ENCODE measurements around the gene TMEM209.
"Not testable (repeated sequence)": the region's sequence is repeated elsewhere in the genome, so short reads cannot be mapped to it uniquely, and the experiment has no call there.

TMEM209 gene

GRCh38 chr7:130196476-130196875 lies 8.7 kb downstream of the TMEM209 start:
- TF ChIP-seq CTCF (IDR thresholded peaks at IDR 0.05; ENCODE audit: control insufficient read depth, extremely low read depth, insufficient read depth) = no peak
- H3K4me3 ChIP-seq (ENCODE audit: low read depth, low read length) = no peak overlapping the region
- DNase-seq (ENCODE audit: low read depth) = no peak

DNA sequence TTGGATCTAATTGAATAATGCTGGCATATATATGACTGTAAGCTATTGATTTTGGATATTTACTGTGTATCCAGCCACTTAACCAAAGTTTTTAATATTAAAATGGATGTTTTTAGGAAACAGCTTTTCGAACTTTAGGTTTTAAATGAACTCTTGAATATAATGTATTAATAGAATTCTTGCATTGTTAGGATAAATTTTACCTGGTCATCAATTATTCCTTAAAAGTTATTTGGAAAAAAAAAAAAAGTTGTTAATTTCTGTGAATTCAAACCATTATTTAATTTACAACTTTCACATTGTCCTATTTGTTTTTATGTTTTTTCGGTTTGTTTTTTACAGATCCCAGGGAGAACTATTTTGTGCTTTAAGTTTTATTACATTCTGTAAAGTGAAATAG lies 9.8 kb downstream of the TMEM209 start:
- DNase-seq (ENCODE audit: low read depth) = no peak
- H3K4me3 ChIP-seq (ENCODE audit: low read depth, low read length) = no peak overlapping the region
- no peak for TF ChIP-seq CTCF (IDR thresholded peaks at IDR 0.05; ENCODE audit: control insufficient read depth, extremely low read depth, insufficient read depth)

- no peak for TF ChIP-seq CTCF (IDR thresholded peaks at IDR 0.05; ENCODE audit: control insufficient read depth, extremely low read depth, insufficient read depth)
- H3K4me3 ChIP-seq (ENCODE audit: low read depth, low read length) = no peak overlapping the region
- no peak for DNase-seq (ENCODE audit: low read depth)
Measured at GRCh38 chr7:130191791-130192190, 13.4 kb downstream of the TMEM209 start.

DNA sequence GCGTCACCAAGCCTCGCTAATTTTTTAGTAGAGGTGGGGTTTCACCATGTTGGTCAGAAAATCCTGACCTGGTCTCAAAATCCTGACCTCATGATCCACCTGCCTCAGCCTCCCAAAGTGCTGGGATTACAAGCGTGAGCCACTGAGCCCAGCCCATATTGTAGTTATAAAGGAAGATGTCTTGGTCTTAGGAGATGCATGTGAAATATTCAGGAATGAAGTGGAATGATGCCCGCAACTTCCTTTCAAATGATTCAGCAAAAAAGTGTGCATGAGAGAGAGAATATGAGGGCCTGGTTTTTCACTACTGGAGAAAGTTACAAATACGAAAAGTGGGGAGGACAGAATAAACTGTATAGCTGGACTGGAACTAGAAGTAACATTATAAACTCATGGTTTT lies 15.9 kb downstream of the TMEM209 start:
- no peak for TF ChIP-seq CTCF (IDR thresholded peaks at IDR 0.05; ENCODE audit: control insufficient read depth, extremely low read depth, insufficient read depth)
- no peak for DNase-seq (ENCODE audit: low read depth)
- H3K4me3 ChIP-seq (ENCODE audit: low read depth, low read length) = no peak overlapping the region

DNA sequence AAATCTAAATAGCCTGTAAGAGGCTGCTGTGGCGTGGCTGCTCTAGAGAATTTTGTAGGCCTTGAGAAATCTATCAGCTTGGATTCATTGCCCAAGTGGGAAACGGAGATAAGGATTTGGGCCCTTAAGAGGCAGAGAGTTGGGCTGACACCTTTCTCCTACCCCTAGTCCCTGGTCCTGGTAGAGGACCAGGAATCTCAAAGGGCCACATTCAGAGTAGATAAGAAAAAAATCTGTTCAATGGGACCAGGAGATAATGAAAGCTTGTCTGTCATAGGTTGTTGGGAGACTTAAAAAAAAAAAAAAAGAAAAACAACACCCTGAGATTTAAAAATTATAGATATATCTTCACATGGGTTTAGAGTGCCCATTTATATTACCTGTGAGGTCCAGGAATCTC lies 17.8 kb downstream of the TMEM209 start:
- DNase-seq (ENCODE audit: low read depth) = no peak
- no peak for TF ChIP-seq CTCF (IDR thresholded peaks at IDR 0.05; ENCODE audit: control insufficient read depth, extremely low read depth, insufficient read depth)
- H3K4me3 ChIP-seq (ENCODE audit: low read depth, low read length) = no peak overlapping the region

- not testable (repeated sequence) for H3K4me3 ChIP-seq (ENCODE audit: low read depth, low read length); DNase-seq (ENCODE audit: low read depth)
Measured at GRCh38 chr7:130184349-130184748, 20.9 kb downstream of the TMEM209 start.

DNA sequence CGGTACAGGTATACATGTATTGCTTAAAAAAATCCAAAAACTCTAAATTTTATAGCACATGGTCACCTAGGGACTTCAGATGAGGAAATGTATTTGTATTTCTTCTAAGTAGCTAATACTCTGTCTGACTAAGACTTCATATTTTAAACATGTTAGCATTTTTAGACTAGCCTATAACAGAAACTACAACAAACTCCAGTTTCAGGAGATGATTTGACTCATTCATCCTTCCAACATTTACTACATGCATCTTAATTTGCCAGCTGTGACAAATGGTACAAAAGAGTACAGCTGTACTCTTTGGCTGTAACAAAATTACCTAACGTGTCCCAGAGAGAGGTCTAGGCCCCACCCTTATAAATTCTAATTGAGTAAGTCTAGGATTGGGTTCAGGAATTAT lies 22.2 kb downstream of the TMEM209 start:
- H3K4me3 ChIP-seq (ENCODE audit: low read depth, low read length) = no peak overlapping the region
- TF ChIP-seq CTCF (IDR thresholded peaks at IDR 0.05; ENCODE audit: control insufficient read depth, extremely low read depth, insufficient read depth) = no peak
- no peak for DNase-seq (ENCODE audit: low read depth)

- TF ChIP-seq CTCF (IDR thresholded peaks at IDR 0.05; ENCODE audit: control insufficient read depth, extremely low read depth, insufficient read depth) = no peak
- no peak for DNase-seq (ENCODE audit: low read depth)
- H3K4me3 ChIP-seq (ENCODE audit: low read depth, low read length) = no peak overlapping the region
Measured at GRCh38 chr7:130181263-130181605, 24.0 kb downstream of the TMEM209 start.

Data from LNCaP clone FGC (cell line).